OCI-LY1 (cell line): ENCODE data around the gene RALGPS1.

Source experiments
- CTCF ChIP-seq: fragments of 200-600 bp; sonication (generic), shearing (Covaris generic); IDR thresholded peaks from 2 replicates; pipeline ENCODE4 v1.5.1; 2017; ENCODE audit warnings: mild to moderate bottlenecking, antibody characterized with exemption, low read length, moderate library complexity, mixed read lengths
- EZH2 ChIP-seq: fragments of 200-600 bp; sonication (generic), shearing (Covaris generic); IDR thresholded peaks from 2 replicates; pipeline ENCODE4 v1.8.0; 2017; ENCODE audit warnings: borderline replicate concordance, mixed run types, mild to moderate bottlenecking, antibody characterized with exemption, low read length, moderate library complexity, mixed read lengths

GRCh38 chr9:127224883-127225739 is 310.5 kb downstream of the RALGPS1 start:
- TF ChIP-seq CTCF (no peak), EZH2 (no peak)
